ENCODE data around the gene VAC14. TPM values are rescaled to one million over a fixed set of nuclear protein-coding genes. Genes with fewer than 3 reads are reported as not detected.
A peak's percentile ranks its signal among the peaks of the same experiment; 100 is the strongest.

Gene VAC14
- total RNA-seq, 1 donor from 2014 or later, result 21.0 TPM

GRCh38 chr16:70696952-70697593 lies 103.9 kb downstream of the VAC14 start:
- intact Hi-C loops (cut with micrococcal nuclease), result no loop called here
- Histone ChIP-seq H3K27ac (replicated peaks) (peak overlapping the region; percentile 93), H3K27me3 (ENCODE audit: low read depth) (no peaks in the 10 kb centered on the region), H3K36me3 (no peaks in the 10 kb centered on the region), H3K4me1 (peaks cover 100% of the 10 kb centered on the region), H3K4me3 (no peak overlapping the region), H3K9me3 (replicated peaks) (no peaks in the 10 kb centered on the region)
- DNase-seq, result no peak
- TF ChIP-seq CTCF (IDR thresholded peaks at IDR 0.05; ENCODE audit: borderline replicate concordance), result no peak

DNA sequence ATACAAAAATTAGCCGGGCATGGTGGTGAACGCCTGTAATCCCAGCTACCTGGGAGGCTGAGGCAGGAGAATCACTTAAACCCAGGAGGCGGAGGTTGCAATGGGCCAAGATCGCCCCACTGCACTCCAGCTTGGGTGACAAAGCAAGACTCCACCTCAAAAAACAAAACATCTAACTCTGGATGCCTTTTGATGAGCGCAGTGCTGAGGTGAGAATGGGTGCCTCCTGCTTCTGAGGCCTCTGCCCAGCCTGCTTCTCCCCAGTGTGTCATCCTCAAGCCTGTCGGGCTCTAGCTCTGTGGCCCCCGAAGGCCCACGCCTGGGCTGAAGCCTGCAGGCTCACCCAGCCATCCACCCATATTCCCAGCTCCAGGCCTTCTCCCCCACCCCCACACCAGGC lies 104.6 kb downstream of the VAC14 start:
- H3K27ac ChIP-seq (replicated peaks), result peak overlapping the region; percentile 93
- intact Hi-C loops (cut with micrococcal nuclease), result no loop called here
- DNase-seq, result no peak

DNA sequence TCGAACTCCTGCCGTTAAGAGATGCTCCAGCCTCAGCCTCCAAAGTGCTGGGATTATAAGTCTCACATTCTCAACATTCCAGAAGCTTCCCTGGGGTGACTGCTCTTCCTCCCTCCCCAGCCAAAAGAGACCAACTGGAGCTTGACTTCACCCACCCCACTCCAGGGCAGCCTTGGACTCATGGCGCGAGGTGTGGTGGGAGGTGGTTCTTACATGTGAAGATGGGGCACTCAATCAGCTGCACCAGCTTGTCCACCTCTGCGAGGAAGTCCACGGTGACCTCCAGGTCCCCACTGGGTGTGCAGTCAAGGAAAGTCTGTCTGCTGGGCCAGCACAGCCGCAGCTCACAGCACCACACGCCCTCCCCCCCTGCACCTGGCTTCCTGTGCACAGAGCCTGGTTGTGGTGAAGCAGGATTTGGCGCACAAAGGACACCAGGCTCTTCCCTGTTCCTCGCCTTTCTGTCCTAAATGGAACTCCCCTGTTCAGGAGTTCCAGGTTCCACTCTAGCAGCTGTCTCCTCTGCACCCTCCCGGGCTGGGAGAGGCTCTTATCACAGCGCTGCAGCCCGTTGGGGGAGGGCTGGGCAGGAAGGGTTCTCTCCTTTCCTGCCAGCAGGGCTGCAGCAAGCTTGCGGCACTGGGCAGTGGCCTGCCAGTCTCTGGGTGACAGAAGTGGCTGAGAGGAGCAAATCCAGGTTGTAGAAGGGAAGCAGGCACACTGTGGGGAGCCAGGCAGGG lies 105.5 kb downstream of the VAC14 start:
- peak; percentile 43 for TF ChIP-seq CTCF (IDR thresholded peaks at IDR 0.05; ENCODE audit: borderline replicate concordance)
- intact Hi-C loops (cut with micrococcal nuclease), result no loop called here

More for the DNA sequence above, 104.6 kb downstream of the VAC14 start:
- Histone ChIP-seq H3K27me3 (ENCODE audit: low read depth) (no peaks in the 10 kb centered on the region), H3K9me3 (replicated peaks) (no peaks in the 10 kb centered on the region), H3K4me1 (peaks cover 100% of the 10 kb centered on the region), H3K36me3 (no peaks in the 10 kb centered on the region), H3K4me3 (no peak overlapping the region)
- TF ChIP-seq CTCF (IDR thresholded peaks at IDR 0.05; ENCODE audit: borderline replicate concordance), result no peak

GRCh38 chr16:70694868-70695218 lies 106.1 kb downstream of the VAC14 start:
- no peaks in the 10 kb centered on the region for H3K27me3 ChIP-seq (ENCODE audit: low read depth)
- no peak overlapping the region for H3K4me3 ChIP-seq
- no peak for DNase-seq
- no peaks in the 10 kb centered on the region for H3K9me3 ChIP-seq (replicated peaks)
- H3K4me1 ChIP-seq, result peaks cover 100% of the 10 kb centered on the region
- no peak for TF ChIP-seq CTCF (IDR thresholded peaks at IDR 0.05; ENCODE audit: borderline replicate concordance)
- no peaks in the 10 kb centered on the region for H3K36me3 ChIP-seq
- intact Hi-C loops (cut with micrococcal nuclease), result no loop called here
- H3K27ac ChIP-seq (replicated peaks), result peak overlapping the region; percentile 93

More for the DNA sequence above, 105.5 kb downstream of the VAC14 start:
- peak; percentile 70 for DNase-seq
- Histone ChIP-seq H3K9me3 (replicated peaks) (no peaks in the 10 kb centered on the region), H3K27ac (replicated peaks) (peak overlapping the region; percentile 93), H3K4me3 (no peak overlapping the region), H3K27me3 (ENCODE audit: low read depth) (no peaks in the 10 kb centered on the region), H3K36me3 (no peaks in the 10 kb centered on the region), H3K4me1 (peaks cover 100% of the 10 kb centered on the region)

DNA sequence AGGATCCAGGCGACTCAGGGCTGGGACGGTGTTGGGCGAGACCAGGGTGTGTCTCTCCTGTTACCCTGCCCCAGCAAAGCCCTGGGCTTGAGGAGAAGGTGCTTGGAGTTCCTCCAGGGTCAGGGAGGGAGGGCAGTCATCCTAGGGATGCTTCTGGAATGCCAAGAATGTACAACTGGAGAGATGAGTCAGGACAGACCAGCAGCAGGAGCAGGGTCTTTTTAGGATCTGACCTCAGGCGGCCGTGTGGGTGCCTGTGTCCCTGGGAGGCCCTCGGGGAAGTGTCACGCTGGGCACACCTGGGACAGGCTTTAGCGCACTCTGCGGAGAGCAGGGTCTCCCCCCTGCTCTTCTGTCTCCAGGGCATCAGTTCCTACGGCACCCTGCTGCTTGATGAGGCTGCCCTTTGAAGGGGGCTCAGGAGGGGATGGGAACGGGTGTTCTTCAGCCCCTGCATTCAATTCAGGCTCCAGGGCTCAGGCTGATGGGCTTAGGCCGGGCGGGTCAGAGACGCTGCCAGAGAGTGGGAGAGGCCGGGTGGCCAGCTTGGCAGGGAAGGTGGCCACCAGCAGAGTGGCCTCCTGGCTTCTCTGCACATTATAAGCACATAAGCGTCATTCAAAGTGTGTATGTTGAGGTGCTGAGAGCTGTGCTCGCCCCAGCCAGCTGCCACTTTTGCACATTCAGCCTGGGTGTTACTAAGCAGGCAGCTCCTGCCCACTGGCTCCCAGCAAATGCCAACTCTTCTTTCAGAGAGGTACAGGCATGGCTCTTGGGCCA lies 106.7 kb downstream of the VAC14 start:
- TF ChIP-seq CTCF (IDR thresholded peaks at IDR 0.05; ENCODE audit: borderline replicate concordance), result no peak
- no peak for DNase-seq

More for the DNA sequence above, 106.7 kb downstream of the VAC14 start:
- intact Hi-C loops (cut with micrococcal nuclease), result no loop called here
- peak overlapping the region; percentile 35 for H3K4me3 ChIP-seq
- H3K4me1 ChIP-seq, result peaks cover 100% of the 10 kb centered on the region
- no peaks in the 10 kb centered on the region for H3K27me3 ChIP-seq (ENCODE audit: low read depth)
- no peaks in the 10 kb centered on the region for H3K36me3 ChIP-seq
- no peaks in the 10 kb centered on the region for H3K9me3 ChIP-seq (replicated peaks)
- H3K27ac ChIP-seq (replicated peaks), result peak overlapping the region; percentile 93
